Common myeloid progenitor, CD34-positive (primary cell): ENCODE data around the gene TMEM135.

Experiments used
- CTCF ChIA-PET: fragments of 350-600 bp; sonication (Branson Sonifier 250); formaldehyde crosslinking; loops from one replicate; lab custom pipeline; 2021; ENCODE audit warnings: antibody characterized with exemption; lab: Charles Lee
- POLR2A ChIA-PET: fragments of 350-600 bp; sonication (Branson Sonifier 250); formaldehyde crosslinking; loops from one replicate; lab custom pipeline; 2021; ENCODE audit warnings: antibody characterized with exemption; lab: Charles Lee
- DNase-seq, 3 donors: peaks; one replicate each; pipeline versions ENCODE4 v3.0.0 to v3.0.0-alpha.2; 2013
- H3K27ac ChIP-seq, 2 experiments: 1 replicate in 1 of 2; 2 replicates in 1 of 2; pipeline ENCODE4 v1.7.0; 2013; ENCODE audit warnings: inconsistent platforms in 2 of 2, low read length in 2 of 2, mild to moderate bottlenecking in 2 of 2, low read depth in 1 of 2, moderate library complexity in 1 of 2; ENCODE audit not compliant: severe bottlenecking in 2 of 2, insufficient read depth in 1 of 2, poor library complexity in 1 of 2
- H3K27me3 ChIP-seq, 5 experiments: replicated peaks in 2 of 5; 1 replicate in 3 of 5; 2 replicates in 2 of 5; pipeline versions ENCODE4 v1.6.1 to v1.7.0; 2013; ENCODE audit warnings: low read length in 4 of 5, mild to moderate bottlenecking in 2 of 5, moderate library complexity in 2 of 5, inconsistent platforms in 1 of 5; ENCODE audit not compliant: insufficient read depth in 5 of 5, control insufficient read depth in 4 of 5
- H3K36me3 ChIP-seq, 4 experiments: 1 replicate in 2 of 4; 2 replicates in 2 of 4; pipeline versions ENCODE4 v1.6.1 to v1.7.0; 2013; ENCODE audit warnings: low read length in 3 of 4, control low read depth in 1 of 4, mild to moderate bottlenecking in 1 of 4; ENCODE audit not compliant: control insufficient read depth in 4 of 4, insufficient read depth in 4 of 4
- H3K4me1 ChIP-seq, 4 experiments: 1 replicate in 3 of 4; 2 replicates in 1 of 4; pipeline versions ENCODE4 v1.6.1 to v1.7.1; 2013; ENCODE audit warnings: low read length in 3 of 4, mild to moderate bottlenecking in 3 of 4, control low read depth in 1 of 4, inconsistent platforms in 1 of 4, moderate library complexity in 1 of 4; ENCODE audit not compliant: control insufficient read depth in 4 of 4, insufficient read depth in 4 of 4; ENCODE audit errors: control extremely low read depth in 1 of 4
- H3K4me3 ChIP-seq, 7 experiments: 1 replicate in 4 of 7; 2 replicates in 3 of 7; pipeline versions ENCODE4 v1.5.1 to v1.7.0; 2013; ENCODE audit warnings: mild to moderate bottlenecking in 7 of 7, low read length in 6 of 7, moderate library complexity in 6 of 7, inconsistent platforms in 2 of 7, low read depth in 2 of 7, control low read depth in 1 of 7; ENCODE audit not compliant: insufficient read depth in 4 of 7, control insufficient read depth in 1 of 7; ENCODE audit errors: extremely low read depth in 1 of 7
- H3K9me3 ChIP-seq, 5 experiments: 1 replicate in 4 of 5; 2 replicates in 1 of 5; pipeline versions ENCODE4 v1.6.1 to v1.7.1; 2013; ENCODE audit warnings: low read length in 4 of 5, mild to moderate bottlenecking in 2 of 5, inconsistent platforms in 1 of 5, low read depth in 1 of 5, moderate library complexity in 1 of 5; ENCODE audit not compliant: control insufficient read depth in 4 of 5, insufficient read depth in 2 of 5; ENCODE audit errors: control extremely low read depth in 1 of 5
- WGBS: methylation state at CpG from one replicate; pipeline ENCODE4 v1.1.5; 2013; ENCODE audit not compliant: insufficient coverage; 5-methylcytosine and 5-hydroxymethylcytosine counted together

TMEM135 gene

DNA sequence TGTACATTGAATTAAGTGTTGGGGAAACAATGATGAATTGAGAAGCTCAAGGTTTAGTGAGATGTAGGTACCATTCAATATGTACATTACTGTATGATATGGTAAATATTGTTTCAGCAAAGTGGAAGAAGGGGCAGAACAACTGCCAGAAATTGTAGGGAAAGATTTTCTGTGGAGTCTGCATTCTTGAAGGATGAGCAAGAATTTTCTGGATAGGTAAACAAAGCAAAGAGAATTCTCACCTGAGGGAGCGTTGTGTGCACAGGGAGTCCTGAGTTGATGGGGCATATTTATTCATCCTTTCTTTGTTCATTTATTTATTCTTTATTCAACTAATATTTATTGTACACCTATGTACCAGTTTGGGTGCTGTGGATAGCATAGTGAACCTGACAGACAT, 83.2 kb downstream of the TMEM135 start:
- DNase-seq, result no peak
- Histone ChIP-seq H3K4me1 (no peaks in the 10 kb centered on the region), H3K9me3 (no peaks in the 10 kb centered on the region), H3K27me3 (no peaks in the 10 kb centered on the region), H3K27ac (no peak overlapping the region), H3K36me3 (no peaks in the 10 kb centered on the region), H3K4me3 (no peak overlapping the region)
- no CpG with 5 or more reads among the region's 1 CpG for WGBS
- POLR2A ChIA-PET, result no interaction called here
- CTCF ChIA-PET, result no interaction called here

GRCh38 chr11:87122852-87123251, 85.1 kb downstream of the TMEM135 start:
- DNase-seq, result no peak
- CTCF ChIA-PET, result no interaction called here
- POLR2A ChIA-PET, result no interaction called here

GRCh38 chr11:87125257-87125656, 87.5 kb downstream of the TMEM135 start:
- no peak overlapping the region for H3K4me3 ChIP-seq
- CTCF ChIA-PET, result interaction anchor here (0.9 kb wide), 1 partner anchor 9 kb away, joined by 4 read pairs; no protein-coding TSS in a partner anchor
- no peaks in the 10 kb centered on the region for H3K4me1 ChIP-seq
- 100% methylated on average over 2 of the region's 2 CpGs for WGBS
- H3K27ac ChIP-seq, result no peak overlapping the region
- H3K27me3 ChIP-seq, result no peaks in the 10 kb centered on the region
- POLR2A ChIA-PET, result no interaction called here
- H3K9me3 ChIP-seq, result no peaks in the 10 kb centered on the region
- no peaks in the 10 kb centered on the region for H3K36me3 ChIP-seq
- no peak for DNase-seq

More at GRCh38 chr11:87122852-87123251, 85.1 kb downstream of the TMEM135 start:
- WGBS, result 100% methylated on average over 1 of the region's 3 CpGs
- Histone ChIP-seq H3K4me3 (no peak overlapping the region), H3K9me3 (no peaks in the 10 kb centered on the region), H3K27me3 (no peaks in the 10 kb centered on the region), H3K36me3 (no peaks in the 10 kb centered on the region), H3K27ac (no peak overlapping the region), H3K4me1 (no peaks in the 10 kb centered on the region)

GRCh38 chr11:87127101-87127500, 89.4 kb downstream of the TMEM135 start:
- WGBS, result 82% methylated on average over 3 of the region's 4 CpGs
- ChIA-PET POLR2A (interaction anchor here (0.6 kb wide), 1 partner anchor 30 kb away, joined by 3 read pairs; no protein-coding TSS in a partner anchor), CTCF (no interaction called here)
- Histone ChIP-seq H3K9me3 (peaks cover 0 to 2% (median 0%) of the 10 kb centered on the region in 5 experiments), H3K4me1 (no peaks in the 10 kb centered on the region), H3K4me3 (no peak overlapping the region), H3K27ac (no peak overlapping the region), H3K36me3 (no peaks in the 10 kb centered on the region), H3K27me3 (no peaks in the 10 kb centered on the region)
- no peak for DNase-seq

DNA sequence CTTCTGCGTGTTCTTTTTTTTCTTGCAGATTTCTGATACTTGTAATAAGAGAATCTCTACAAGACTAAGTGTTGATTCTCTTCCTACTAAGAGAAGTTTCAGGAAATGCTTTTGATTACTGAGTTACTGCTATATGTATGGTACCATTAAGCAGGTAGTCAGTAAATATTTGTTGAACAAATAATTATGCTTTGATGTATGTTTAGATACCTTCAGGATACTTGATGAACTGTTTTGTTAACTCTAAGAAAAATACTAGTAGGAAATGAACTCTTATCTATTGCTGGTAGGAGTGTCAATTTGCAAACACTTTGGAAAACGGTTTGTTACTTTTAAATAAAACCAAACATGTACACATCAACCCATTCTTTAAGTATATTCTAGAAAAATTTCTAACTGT, 90.6 kb downstream of the TMEM135 start:
- POLR2A ChIA-PET, result no interaction called here
- CTCF ChIA-PET, result no interaction called here
- no peak for DNase-seq
- WGBS, result no CpG with 5 or more reads among the region's 2 CpGs
- no peaks in the 10 kb centered on the region for H3K36me3 ChIP-seq
- H3K9me3 ChIP-seq, result peaks cover 0 to 2% (median 0%) of the 10 kb centered on the region in 5 experiments
- no peaks in the 10 kb centered on the region for H3K4me1 ChIP-seq
- no peaks in the 10 kb centered on the region for H3K27me3 ChIP-seq
- no peak overlapping the region for H3K27ac ChIP-seq
- no peak overlapping the region for H3K4me3 ChIP-seq

DNA sequence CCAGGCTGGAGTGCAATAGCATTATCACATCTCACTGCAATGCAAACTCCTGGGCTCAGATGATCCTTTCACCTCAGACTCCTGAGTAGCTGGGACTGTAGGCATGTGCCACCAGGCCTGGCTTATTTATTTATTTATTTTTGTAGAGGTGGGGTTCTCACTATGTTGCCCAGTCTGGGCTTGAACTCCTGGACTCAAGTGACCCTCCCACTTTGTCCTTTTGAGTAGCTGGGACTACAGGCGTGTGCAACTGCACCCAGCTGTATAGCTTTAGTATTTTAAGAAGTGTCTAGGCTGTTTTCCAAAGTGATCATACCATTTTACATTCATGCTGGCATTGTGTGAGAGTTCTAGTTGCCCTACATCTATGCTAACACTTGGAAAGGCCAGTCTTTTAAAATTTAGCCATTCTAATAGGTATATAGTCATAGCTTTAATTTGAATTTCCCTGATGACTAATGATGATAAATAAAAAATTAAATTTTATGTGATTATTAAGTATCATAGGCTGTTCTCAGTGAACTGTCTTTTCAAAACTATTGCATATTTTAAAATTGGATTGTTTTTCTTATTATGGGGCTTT, 96.9 kb downstream of the TMEM135 start:
- no CpG with 5 or more reads among the region's 1 CpG for WGBS
- DNase-seq, result no peak
- POLR2A ChIA-PET, result no interaction called here
- Histone ChIP-seq H3K27ac (no peak overlapping the region), H3K4me1 (no peaks in the 10 kb centered on the region), H3K27me3 (no peaks in the 10 kb centered on the region), H3K9me3 (peaks cover 0 to 14% (median 0%) of the 10 kb centered on the region in 5 experiments), H3K4me3 (no peak overlapping the region), H3K36me3 (peaks cover 0 to 8% (median under 1%) of the 10 kb centered on the region in 4 experiments)
- CTCF ChIA-PET, result interaction anchor here (1.4 kb wide), 1 partner anchor 9 kb away, joined by 4 read pairs; no protein-coding TSS in a partner anchor

GRCh38 chr11:87136236-87136635, 98.5 kb downstream of the TMEM135 start:
- no peak overlapping the region for H3K27ac ChIP-seq
- ChIA-PET CTCF (no interaction called here), POLR2A (no interaction called here)
- H3K9me3 ChIP-seq, result peaks cover 0 to 14% (median 0%) of the 10 kb centered on the region in 5 experiments
- WGBS, result no CpG with 5 or more reads among the region's 1 CpG
- peaks cover 0 to 8% (median 2%) of the 10 kb centered on the region in 4 experiments for H3K36me3 ChIP-seq
- no peak overlapping the region for H3K4me3 ChIP-seq
- H3K4me1 ChIP-seq, result no peaks in the 10 kb centered on the region
- DNase-seq, result no peak
- H3K27me3 ChIP-seq, result no peaks in the 10 kb centered on the region
